Fibroblast of lung (primary cell): ENCODE results near the gene AK5.

Experiments used
- CTCF ChIP-seq, 2 donors: IDR thresholded peaks in 1 of 2; conservative IDR thresholded peaks in 1 of 2; 1 replicate in 1 of 2; 2 replicates in 1 of 2; pipeline ENCODE4 v1.5.1; 2011 to 2012; ENCODE audit warnings: low read length in 2 of 2, control low read depth in 1 of 2, inconsistent platforms in 1 of 2, low read depth in 1 of 2, mild to moderate bottlenecking in 1 of 2
- EZH2 ChIP-seq: IDR thresholded peaks from 2 replicates; pipeline ENCODE4 v1.5.1; 2012; ENCODE audit warnings: low read length, control low read depth, mild to moderate bottlenecking; ENCODE audit errors: missing control alignments

- no peak for TF ChIP-seq CTCF (conservative IDR thresholded peaks at IDR 0.05 in 1 of 2, IDR thresholded peaks at IDR 0.05 in 1 of 2; ENCODE audit: low read depth in 1 of 2, low read length in 2 of 2)
- TF ChIP-seq EZH2, result no peak
Measured at GRCh38 chr1:77428068-77428467, 146.2 kb downstream of the AK5 start.
